Rectal smooth muscle tissue (tissue), 1 donor: ENCODE results near the gene ARID4B.
"Not testable (repeated sequence)": the region's sequence is repeated elsewhere in the genome, so short reads cannot be mapped to it uniquely, and the experiment has no call there.

Source experiments
- H3K27ac ChIP-seq: one replicate; pipeline ENCODE4 v1.7.0; 2013; ENCODE audit warnings: low read depth, low read length, inconsistent platforms
- H3K27me3 ChIP-seq: one replicate; pipeline ENCODE4 v1.7.0; 2013; ENCODE audit warnings: low read length; ENCODE audit not compliant: control insufficient read depth, insufficient read depth
- H3K36me3 ChIP-seq: one replicate; pipeline ENCODE4 v1.7.0; 2013; ENCODE audit warnings: low read length; ENCODE audit not compliant: control insufficient read depth, insufficient read depth
- H3K4me1 ChIP-seq: one replicate; pipeline ENCODE4 v1.7.0; 2013; ENCODE audit warnings: low read length; ENCODE audit not compliant: control insufficient read depth, insufficient read depth
- H3K4me3 ChIP-seq: one replicate; pipeline ENCODE4 v1.7.0; 2013; ENCODE audit warnings: low read length
- H3K9ac ChIP-seq: one replicate; pipeline ENCODE4 v1.7.0; 2013; ENCODE audit warnings: low read length

ARID4B gene

DNA sequence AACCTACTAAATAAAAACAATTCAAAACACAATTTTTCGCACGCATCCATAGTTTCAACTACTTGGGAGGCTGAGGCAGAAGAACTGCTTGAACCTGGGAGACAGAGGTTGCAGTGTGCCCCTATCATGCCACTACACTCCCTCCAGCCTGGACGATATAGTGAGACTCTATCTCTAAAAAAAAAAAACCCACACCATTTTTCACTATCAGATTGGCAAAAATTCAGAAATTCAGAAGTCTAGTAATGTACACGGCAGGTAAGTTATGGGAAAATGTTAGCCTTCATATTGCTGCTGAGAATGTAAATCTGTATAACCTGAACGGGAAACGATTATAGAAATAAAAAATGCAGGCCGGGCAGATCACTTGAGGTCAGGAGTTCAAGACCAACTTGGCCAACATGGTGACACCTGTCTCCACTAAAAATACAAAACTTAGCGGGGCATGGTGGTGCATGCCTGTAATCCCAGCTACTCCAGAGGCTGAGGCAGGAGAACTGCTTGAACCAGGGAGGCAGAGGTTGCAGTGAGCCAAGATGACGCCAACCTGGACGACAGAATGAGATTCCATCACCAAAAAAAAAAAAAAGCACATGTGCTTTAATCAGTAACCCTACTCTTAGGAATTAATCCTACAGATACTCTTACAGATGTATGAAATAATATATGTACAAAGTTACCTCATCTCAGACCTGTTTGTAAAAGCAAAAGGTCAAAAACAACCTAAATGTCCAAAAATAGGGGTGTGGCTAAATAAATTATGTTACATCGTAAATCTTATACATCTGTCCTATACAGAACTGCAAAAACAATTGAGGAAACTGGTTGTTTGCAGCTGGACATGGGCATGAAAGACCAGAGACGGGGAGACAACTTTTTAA, 37.9 kb downstream of the ARID4B start:
- Histone ChIP-seq H3K4me3 (no peak overlapping the region), H3K36me3 (no peaks in the 10 kb centered on the region), H3K27ac (no peak overlapping the region), H3K4me1 (peaks cover 8% of the 10 kb centered on the region), H3K9ac (no peak overlapping the region), H3K27me3 (no peaks in the 10 kb centered on the region)

DNA sequence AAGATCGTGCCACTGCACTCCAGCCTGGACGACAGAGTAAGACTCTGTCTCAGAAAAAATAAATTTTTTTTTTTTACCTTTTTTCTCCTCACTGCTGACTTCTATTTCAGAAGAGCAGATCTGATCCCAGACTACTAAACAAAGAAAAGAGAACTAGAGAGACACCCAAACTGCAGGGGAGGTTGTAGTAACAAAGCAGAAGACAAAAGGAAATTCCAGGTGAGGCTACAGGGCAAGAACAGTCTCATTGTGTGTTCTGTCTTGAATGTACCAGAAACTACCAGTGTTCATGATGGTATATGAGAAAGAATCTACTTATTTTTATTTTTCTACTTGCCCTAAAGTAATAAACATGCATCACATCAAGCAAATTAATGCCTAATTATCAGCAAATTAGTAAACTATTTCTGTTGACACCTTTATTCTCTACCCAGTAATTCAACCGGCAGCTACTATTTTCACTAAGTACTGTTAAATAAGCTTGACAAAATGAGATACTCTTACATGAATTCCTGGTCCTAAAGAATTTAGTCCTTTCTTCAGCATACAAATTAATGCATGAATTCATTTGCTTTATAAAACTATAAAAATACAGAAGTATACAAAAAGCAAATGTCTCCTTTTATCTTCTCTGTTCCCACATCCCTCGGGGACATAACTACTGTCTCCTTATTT, 40.6 kb downstream of the ARID4B start:
- Histone ChIP-seq H3K27me3 (no peaks in the 10 kb centered on the region), H3K4me3 (no peak overlapping the region), H3K9ac (no peak overlapping the region), H3K36me3 (no peaks in the 10 kb centered on the region), H3K27ac (no peak overlapping the region), H3K4me1 (peaks cover 5% of the 10 kb centered on the region)

DNA sequence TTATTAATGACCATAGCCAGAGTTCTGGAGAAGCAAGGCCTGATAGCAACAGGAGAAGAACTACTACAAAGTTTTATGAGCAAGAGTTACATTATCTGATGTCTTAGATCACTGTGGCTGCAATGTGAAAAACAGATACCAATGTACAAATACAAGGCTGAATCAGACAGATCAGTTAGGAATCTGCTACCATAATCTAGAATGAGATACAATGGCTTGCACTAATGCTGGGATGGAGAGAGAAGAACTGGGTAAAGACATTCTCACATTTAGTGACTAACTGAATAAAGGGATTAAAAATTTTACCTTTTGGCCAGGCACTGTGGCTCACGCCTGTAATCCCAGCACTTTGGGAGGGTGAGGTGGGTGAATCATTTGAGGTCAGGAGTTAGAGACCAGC, 41.3 kb downstream of the ARID4B start:
- no peak overlapping the region for H3K27ac ChIP-seq
- no peak overlapping the region for H3K9ac ChIP-seq
- H3K4me3 ChIP-seq = no peak overlapping the region
- H3K4me1 ChIP-seq = peaks cover 5% of the 10 kb centered on the region
- H3K36me3 ChIP-seq = no peaks in the 10 kb centered on the region
- no peaks in the 10 kb centered on the region for H3K27me3 ChIP-seq

DNA sequence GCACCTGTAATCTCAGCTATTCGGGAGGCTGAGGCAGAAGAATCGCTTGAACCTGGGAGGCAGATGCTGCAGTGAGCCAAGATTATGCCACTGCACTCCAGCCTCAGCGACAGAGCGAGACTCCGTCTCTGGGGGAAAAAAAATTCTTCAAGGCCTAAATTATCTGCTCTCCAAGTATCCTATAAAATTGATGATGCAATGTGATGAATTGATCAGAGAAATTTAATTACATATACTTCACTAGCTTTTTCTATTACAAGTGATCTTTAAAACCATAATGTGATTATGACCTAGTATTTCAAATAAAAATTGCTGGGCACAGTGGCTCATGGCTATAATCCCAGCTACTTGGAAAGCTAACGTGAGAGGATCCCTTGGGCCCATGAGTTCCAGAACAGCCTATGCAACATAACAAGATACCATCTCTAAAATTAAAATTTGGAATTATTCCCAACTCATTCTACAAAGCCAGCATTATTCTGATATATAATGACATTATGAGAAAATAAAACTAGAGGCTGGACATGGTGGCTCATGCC, 43.7 kb downstream of the ARID4B start:
- no peaks in the 10 kb centered on the region for H3K27me3 ChIP-seq
- H3K4me1 ChIP-seq = peaks cover 8% of the 10 kb centered on the region
- H3K27ac ChIP-seq = no peak overlapping the region
- no peaks in the 10 kb centered on the region for H3K36me3 ChIP-seq
- H3K9ac ChIP-seq = no peak overlapping the region
- H3K4me3 ChIP-seq = no peak overlapping the region

DNA sequence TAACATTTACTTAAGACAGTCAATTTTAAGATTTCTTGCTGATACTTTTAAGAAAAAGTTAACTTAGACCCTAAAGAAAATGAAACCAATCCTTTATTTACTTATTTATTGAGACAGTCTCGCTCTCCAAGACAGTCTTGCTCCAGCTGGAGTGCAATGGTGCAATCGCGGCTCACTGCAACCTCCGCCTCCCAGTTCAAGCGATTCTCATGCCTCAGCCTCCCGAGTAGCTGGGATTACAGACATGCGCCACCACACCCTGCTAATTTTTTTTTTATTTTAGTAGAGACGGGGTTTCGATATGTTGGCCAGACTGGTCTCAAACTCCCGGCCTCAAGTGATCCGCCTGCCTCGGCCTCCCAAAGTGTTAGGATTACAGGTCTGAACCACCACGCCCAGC, 44.3 kb downstream of the ARID4B start:
- not testable (repeated sequence) for H3K4me3 ChIP-seq, H3K27ac ChIP-seq, H3K36me3 ChIP-seq, H3K9ac ChIP-seq, H3K27me3 ChIP-seq, H3K4me1 ChIP-seq

DNA sequence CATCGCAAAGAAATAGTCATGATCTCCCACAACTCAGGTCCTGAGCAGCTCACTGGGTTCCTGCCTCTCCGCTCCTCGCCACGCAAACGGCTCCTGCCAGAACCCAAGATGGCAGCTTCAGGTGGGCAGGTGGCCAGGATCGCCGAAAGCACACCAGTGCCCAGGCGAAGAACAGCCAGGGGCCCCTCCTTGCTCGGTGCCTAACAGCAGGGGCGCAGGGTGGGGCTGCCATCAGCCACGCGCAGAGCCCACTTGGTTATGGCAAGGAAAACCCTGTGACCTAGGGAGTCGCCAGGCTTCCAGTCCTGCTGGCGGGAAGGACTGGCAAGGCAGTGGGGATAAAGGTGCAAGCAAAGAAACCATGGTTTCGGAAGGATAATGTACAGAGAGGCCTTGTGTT, 47.5 kb downstream of the ARID4B start:
- H3K27me3 ChIP-seq = no peaks in the 10 kb centered on the region
- no peak overlapping the region for H3K9ac ChIP-seq
- H3K27ac ChIP-seq = no peak overlapping the region
- H3K4me1 ChIP-seq = peaks cover 7% of the 10 kb centered on the region
- H3K36me3 ChIP-seq = no peaks in the 10 kb centered on the region
- H3K4me3 ChIP-seq = no peak overlapping the region

DNA sequence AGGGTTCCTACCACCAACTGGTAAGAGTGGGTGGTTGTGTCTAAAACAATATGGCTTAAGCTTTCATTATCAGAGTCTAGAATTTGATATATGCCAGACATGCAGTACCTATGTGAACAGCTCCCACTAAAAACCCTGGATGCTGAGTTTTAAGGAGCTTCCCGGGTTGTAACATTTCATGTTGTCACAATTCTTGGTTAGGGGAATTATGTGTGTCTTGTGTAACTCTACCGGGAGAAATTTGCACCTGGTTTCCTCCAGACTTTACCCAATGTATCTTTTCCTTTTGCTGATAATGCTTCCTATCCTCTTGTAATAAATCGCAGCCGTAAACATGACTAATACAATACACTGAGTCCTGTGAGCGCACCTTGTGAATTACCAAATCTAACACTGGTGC, 48.3 kb downstream of the ARID4B start:
- H3K27ac ChIP-seq = no peak overlapping the region
- H3K4me1 ChIP-seq = peaks cover 7% of the 10 kb centered on the region
- no peaks in the 10 kb centered on the region for H3K36me3 ChIP-seq
- no peak overlapping the region for H3K9ac ChIP-seq
- H3K27me3 ChIP-seq = no peaks in the 10 kb centered on the region
- H3K4me3 ChIP-seq = no peak overlapping the region

DNA sequence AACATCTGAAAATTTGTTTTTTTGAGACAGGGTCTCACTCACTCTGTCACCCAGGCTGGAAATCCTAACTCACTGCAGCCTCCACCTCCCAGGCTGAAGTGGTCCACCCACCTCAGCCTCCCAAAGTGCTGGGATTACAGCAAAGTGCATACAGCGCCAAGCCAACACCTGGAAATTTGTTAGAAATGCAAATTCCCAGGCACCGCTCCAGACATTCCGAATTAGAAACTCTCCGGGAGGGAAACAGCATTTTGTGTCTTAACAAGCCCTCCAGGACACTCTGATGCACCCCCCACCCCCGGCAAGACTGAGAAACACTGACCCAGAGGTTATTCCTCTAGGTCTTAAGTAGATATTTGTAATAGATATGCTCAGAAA, 49.1 kb downstream of the ARID4B start:
- Histone ChIP-seq H3K4me1 (peaks cover 7% of the 10 kb centered on the region), H3K27me3 (no peaks in the 10 kb centered on the region), H3K27ac (no peak overlapping the region), H3K9ac (no peak overlapping the region), H3K4me3 (no peak overlapping the region), H3K36me3 (no peaks in the 10 kb centered on the region)

DNA sequence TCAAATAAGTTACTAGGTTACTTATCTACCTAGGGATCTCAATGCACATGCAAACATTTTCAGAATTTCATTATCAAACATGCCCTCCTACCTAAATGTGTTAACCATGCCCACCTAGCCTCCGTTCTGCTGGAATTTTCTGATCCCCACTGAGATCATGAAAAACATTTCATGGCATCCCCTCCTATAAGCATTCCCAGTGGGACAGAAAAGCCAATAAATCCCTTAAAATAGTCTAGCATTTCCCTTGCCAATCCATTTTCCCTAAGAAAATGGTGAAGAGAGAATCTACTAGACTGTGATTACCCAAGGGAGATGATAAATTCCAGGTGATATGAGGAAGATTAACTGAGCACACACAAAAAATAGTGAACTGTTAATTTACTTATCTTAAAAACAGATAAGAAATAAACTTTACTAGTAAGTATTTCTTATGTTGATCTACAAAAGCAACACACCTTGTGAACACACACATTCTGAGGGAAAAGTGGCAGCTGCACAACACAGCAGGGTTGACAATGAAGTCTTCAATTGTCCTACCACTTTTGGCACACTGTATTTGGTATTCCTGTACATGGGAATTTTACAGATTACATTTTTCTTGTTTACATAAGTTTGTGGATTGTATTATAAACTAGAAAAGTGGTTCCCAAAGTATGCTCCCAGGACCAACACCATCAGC, 49.6 kb downstream of the ARID4B start:
- H3K27ac ChIP-seq = no peak overlapping the region
- H3K9ac ChIP-seq = no peak overlapping the region
- H3K36me3 ChIP-seq = no peaks in the 10 kb centered on the region
- H3K4me1 ChIP-seq = peaks cover 7% of the 10 kb centered on the region
- H3K4me3 ChIP-seq = no peak overlapping the region
- no peaks in the 10 kb centered on the region for H3K27me3 ChIP-seq

DNA sequence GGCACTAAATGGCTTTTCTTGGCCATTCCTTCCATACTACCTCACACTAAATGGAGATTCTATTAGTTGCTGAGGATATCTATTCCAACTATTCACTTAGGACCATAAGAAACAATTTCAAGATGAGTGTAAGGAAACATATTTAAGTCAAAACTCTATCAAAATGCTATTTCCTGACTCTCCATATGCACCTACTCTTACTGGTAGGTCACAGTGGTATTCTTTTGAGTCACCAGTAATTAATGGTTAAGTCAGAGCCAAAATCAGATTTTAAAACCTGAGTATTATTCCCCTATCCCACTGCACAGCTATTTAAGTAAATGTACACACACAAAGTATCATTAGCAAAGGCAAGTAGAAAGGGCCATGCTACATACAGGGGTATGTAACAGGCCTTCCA, 50.3 kb downstream of the ARID4B start:
- Histone ChIP-seq H3K4me3 (no peak overlapping the region), H3K9ac (no peak overlapping the region), H3K4me1 (peaks cover 7% of the 10 kb centered on the region), H3K27me3 (no peaks in the 10 kb centered on the region), H3K36me3 (no peaks in the 10 kb centered on the region), H3K27ac (no peak overlapping the region)

DNA sequence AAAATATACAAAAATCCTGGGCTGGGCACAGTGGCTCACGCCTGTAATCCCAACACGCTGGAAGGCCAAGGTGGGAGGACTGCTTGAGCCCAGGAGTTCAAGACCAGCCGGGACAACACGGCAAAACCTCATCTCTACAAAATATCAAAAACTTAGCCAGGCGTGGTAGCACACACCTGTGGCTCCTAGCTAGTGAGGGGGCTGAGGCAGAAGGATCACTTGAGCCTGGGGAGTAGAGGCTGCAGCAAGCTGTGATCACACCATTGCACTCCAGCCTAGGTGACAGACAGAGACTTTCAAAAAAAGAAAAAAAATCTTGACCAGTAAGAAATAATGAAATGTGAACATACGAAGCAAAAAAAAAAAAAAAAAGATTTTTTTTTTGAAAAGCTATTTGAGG, 52.1 kb downstream of the ARID4B start:
- H3K4me1 ChIP-seq = peaks cover 7% of the 10 kb centered on the region

DNA sequence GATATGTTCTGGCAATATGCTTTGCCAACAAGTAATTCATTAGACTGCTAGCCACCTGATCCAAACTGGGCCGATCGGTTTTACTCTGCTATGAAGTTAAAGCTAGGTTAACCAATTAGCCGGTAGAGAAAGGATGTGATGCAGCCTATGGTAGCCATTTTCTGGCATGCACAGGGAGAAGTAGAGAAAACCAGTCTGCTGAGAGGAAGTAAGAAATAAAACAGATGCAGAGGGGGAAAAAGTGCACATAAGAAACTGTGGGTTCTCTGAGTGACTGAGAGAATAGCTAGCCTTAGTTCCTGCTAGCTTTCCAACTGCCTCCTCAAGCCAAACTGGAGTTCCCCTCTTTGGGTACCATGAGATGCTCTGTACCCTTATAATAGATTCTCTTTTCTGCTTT, 52.8 kb downstream of the ARID4B start:
- Histone ChIP-seq H3K4me1 (peaks cover 10% of the 10 kb centered on the region), H3K27ac (no peak overlapping the region), H3K4me3 (no peak overlapping the region), H3K9ac (no peak overlapping the region), H3K36me3 (no peaks in the 10 kb centered on the region), H3K27me3 (no peaks in the 10 kb centered on the region)

More for the DNA sequence above, 52.1 kb downstream of the ARID4B start:
- no peak overlapping the region for H3K27ac ChIP-seq
- H3K36me3 ChIP-seq = no peaks in the 10 kb centered on the region
- H3K4me3 ChIP-seq = no peak overlapping the region
- no peak overlapping the region for H3K9ac ChIP-seq
- H3K27me3 ChIP-seq = no peaks in the 10 kb centered on the region
